Frontal cortex (tissue), 4 donors: ENCODE results near the gene RASSF4. TPM values are rescaled to one million over a fixed set of nuclear protein-coding genes. Genes with fewer than 3 reads are reported as not detected.
"Not testable (repeated sequence)": the region's sequence is repeated elsewhere in the genome, so short reads cannot be mapped to it uniquely, and the experiment has no call there.

Experiments used
- DNase-seq, 2 donors: peaks; one replicate each; pipeline ENCODE4 v3.0.0; 2012; ENCODE audit warnings: low spot score in 2 of 2
- FAIRE-seq: peaks from 2 replicates; lab custom pipeline; 2012; peaks lifted over from hg19 to GRCh38; lab: Jason Lieb, UNC
- total RNA-seq: library from RNA; depleted of rRNA; stranded (reverse); fragments of >200 nt; gene quantifications from one replicate; pipeline ENCODE4 v1.2.3, GENCODE V29; 2014
- donor health status: control.
- donor health status: control.
- donor health status: control.

Gene RASSF4
- total RNA-seq, 1 donor from 2014 or later, result 8.6 TPM

DNA sequence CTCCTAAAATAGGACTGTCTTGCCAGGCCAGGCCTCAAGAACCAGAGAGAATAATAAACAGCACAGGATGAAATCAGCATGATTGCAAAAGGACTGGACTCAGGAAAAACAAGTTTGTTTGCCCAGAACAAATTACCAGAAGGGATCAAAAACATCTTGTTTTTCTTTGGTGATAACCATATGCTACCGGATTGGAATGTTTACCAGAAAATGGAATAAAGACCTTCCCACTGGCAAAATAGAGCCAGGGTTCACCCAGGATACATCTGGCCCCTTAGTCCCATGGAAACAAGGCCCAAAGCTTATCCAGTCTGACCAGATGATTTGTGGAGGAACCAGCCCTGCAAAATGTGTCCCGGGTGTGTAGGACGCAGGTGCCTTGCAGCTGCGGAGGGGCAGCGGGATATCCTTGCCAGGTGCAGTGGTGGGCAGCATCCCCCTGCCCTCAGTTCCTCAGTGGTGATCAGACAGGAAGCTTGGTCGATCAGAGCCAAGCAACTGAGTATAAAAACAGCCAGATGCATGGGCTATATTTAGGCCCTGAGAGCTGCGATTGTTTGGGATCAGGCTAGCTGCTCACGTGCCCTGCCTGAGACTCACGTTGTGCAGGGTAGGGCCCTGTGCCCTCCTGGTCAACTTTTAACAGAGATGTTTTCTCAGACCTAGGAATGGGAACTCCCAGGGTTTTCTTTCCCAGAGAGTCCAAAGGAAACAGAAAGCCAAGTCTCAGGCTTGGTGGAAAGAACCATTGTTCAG, 36.5 kb downstream of the RASSF4 start:
- DNase-seq (no peak), FAIRE-seq (no peak)

DNA sequence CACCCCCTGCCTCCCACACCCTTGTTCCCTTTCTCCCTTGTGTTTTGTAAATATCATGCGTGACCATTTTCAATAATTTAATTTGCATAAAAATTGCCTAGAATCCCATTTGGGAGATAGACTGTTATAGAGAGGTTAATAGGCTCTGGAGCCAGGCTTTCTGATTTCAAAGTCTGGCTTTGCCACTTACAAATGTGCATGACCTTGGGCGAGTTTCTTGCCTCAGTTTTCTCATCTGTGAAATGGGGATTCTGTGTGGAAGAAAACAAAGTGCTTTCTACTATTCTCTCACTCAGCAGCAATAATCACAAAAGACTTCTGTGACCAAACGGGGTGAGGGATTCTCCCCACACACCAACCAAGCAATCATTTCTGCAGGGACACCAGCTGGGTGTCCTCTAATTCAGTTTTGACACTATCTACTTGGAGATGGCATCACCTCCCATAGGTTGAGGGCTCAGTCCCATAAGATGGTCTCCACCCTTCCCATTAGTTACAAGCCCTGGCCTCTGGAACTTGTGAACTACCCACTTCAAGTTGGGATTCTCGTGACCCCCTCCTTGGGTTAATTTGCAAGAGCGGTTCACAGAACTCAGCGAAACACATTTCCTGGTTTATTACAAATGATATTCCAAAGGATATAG, 37.6 kb downstream of the RASSF4 start:
- FAIRE-seq, result no peak
- DNase-seq, result no peak

DNA sequence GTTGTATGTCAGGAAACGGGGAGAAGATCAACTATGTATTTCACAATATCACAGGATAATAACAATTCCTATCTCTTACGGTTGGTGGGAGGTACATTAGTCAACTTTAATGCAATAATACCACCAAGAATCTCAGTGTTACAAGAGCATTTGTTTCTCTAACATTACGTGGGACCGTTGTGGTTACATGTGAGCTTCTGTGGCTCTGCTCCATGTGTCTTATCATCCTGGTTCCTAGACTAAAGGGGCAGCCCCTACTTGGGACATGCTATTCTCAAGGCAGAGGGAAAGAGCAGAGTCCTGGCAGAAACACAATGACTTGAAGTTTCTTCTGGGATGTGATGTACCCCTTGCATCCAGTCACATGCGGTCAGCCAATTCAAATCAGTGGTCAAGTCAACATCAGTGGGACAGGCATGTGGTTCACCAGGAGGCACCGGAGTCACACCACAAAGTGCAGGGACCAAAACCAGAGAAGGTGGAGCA, 38.6 kb downstream of the RASSF4 start:
- DNase-seq (no peak), FAIRE-seq (no peak)

DNA sequence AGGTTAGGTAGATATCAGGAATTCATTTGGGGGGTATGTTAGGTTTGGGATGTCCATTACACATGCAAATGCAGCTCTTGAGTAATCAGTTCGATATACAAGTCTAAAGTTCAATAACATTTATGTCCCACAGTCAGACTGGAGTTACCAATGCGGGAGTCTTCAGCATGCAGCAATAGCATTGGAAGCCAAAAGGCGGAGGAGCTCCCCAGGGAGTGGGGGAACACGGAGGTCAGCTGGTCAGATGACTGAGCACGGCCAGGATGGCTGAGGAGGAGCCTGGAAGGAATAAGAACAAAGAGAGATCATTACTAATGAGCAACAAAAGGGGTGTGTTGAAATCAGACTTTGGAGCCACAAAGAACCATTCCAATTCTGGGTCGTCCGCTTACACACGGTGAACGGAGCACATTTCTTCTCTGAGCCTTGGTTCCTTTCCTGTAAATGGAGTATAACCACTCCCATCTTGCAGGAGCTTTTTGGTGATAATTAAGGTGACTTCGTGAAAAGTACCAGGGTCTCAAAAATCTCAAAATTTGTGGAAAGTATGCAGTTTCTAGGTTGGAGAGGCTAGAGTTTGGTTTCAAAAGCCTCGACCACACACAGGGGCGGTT, 40.6 kb downstream of the RASSF4 start:
- DNase-seq (no peak), FAIRE-seq (no peak)

DNA sequence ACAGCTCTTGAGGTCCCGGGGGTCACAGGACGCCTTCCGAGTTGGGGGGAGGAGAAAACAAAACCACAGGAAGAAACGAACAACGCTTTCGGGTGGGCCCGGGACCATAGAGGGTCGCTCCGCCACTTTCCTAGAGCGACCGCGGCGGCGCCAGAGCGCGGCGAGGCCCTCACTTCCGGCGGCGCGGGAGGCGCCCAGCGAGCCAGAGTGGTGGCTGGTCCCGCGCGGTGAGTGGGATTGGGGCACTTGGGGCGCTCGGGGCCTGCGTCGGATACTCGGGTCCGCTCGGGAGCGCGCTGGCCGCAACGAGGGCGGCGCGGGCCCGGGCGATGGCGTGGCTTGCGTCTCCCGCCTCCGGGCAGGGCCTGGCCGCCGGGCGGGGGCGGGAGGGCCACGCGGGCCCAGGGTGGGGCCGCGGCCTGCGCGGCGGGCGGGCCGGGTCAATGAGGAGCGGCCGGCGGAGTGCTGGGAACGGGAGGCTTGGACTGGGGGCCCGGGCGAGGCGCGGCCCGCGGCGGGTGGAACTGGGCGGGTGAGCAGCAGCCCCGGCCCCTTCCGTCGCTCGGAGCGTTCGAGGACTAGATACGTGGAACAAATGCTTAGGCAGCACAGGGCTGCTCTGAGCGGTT, 41.3 kb downstream of the RASSF4 start, which contains the start of gene ZNF22:
ZNF22 (plus strand) TSS at position 172 of the 629 bp plus-strand sequence. CDS start 2,446 bp downstream, outside the sequence.
- DNase-seq (peak; percentile 76 to 83), FAIRE-seq (no peak)

GRCh38 chr10:45001381-45002148, 42.0 kb downstream of the RASSF4 start:
- no peak for FAIRE-seq

DNA sequence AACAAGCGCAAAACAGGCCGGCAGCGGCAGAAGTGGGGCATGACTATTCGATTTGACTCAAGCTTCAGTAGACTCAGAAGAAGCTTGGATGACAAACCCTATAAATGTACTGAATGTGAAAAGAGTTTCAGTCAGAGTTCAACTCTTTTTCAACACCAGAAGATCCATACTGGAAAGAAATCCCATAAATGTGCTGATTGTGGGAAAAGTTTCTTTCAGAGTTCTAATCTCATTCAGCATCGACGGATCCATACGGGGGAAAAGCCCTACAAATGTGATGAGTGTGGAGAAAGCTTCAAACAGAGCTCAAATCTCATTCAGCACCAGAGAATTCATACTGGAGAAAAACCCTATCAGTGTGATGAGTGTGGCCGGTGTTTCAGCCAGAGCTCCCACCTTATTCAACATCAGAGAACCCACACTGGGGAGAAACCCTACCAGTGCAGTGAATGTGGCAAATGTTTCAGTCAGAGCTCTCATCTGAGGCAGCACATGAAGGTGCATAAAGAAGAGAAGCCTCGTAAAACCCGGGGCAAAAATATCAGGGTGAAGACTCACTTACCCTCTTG, 43.9 kb downstream of the RASSF4 start:
- FAIRE-seq (no peak), DNase-seq (no peak)

More at GRCh38 chr10:45001381-45002148, 42.0 kb downstream of the RASSF4 start:
- DNase-seq, result peak in 1 of 2 donors; percentile 62

- FAIRE-seq, result no peak
Observed at GRCh38 chr10:45004661-45005060, 45.1 kb downstream of the RASSF4 start.

GRCh38 chr10:45005284-45005683, 45.7 kb downstream of the RASSF4 start:
- no peak for DNase-seq
- no peak for FAIRE-seq

More at GRCh38 chr10:45004661-45005060, 45.1 kb downstream of the RASSF4 start:
- DNase-seq, result no peak

- DNase-seq (no peak), FAIRE-seq (no peak)
Observed at GRCh38 chr10:45006276-45007030, 46.9 kb downstream of the RASSF4 start.

- peak; percentile 92 for FAIRE-seq
- peak; percentile 54 to 61 for DNase-seq
Observed at GRCh38 chr10:45008524-45009161, 49.0 kb downstream of the RASSF4 start.

GRCh38 chr10:45014557-45014956, 55.0 kb downstream of the RASSF4 start:
- not testable (repeated sequence) for DNase-seq, FAIRE-seq

GRCh38 chr10:45015590-45015989, 56.0 kb downstream of the RASSF4 start:
- no peak for FAIRE-seq
- DNase-seq, result no peak

DNA sequence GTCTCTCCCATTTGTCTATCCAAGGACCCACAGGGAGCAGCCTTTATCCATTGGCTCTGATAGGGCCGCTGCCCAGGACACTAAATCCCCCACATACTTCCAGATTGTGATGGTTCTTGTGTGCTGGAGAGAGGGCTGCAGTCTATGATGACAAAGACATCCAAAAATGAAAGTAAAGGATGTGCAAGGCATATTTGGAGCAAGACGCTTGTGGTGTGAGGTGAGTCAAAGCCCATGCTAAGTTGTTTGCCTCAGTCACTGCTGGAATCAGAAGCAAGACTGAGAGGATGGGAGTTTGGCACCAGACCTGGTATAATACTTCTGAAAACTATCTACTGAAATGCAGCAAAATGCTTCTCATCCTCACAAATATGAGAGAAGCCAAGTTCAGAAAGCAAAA, 63.8 kb downstream of the RASSF4 start:
- DNase-seq, result no peak
- FAIRE-seq, result no peak

DNA sequence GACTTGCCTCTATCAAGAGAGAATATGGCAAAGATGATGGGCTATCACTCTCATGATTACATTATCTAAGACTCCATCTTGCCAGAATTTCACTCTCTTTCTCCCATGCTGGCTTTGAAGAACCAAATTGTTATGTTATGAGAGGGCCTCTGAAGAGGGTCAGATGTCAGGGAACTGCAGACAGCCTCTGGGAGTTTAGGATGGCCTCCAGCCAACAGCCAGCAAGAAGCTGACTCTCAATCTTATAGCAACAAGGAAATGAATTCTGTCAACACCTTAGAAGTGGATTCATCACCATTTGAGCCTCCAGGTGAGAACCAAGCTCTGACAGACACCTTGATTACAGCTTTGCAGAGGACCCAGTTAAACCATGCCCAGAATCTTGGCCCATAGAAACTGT, 74.7 kb downstream of the RASSF4 start:
- no peak for FAIRE-seq
- no peak for DNase-seq

- DNase-seq (no peak), FAIRE-seq (no peak)
Observed at GRCh38 chr10:45035673-45036072, 76.1 kb downstream of the RASSF4 start.

- DNase-seq, result no peak
- no peak for FAIRE-seq
Observed at GRCh38 chr10:45040921-45041542, 81.4 kb downstream of the RASSF4 start.

DNA sequence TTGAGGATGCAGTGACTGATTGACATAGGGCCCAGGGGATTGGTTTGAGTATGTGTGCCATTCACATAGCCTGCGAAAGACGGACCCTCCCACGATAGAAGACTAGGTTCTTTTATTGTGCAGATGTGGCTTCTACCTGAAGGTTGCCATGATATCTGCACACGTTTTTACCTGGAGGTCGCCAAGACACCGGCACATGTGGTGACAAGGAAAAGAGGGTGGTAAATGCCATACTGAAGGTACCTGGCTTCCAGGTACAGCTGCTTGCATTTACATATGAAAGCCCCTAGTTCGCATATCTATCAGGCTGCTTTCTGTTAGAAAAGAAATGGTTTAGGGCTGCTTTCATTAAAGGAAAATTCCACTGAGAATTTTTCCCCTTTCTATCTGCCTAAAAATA, 84.7 kb downstream of the RASSF4 start:
- DNase-seq, result no peak
- FAIRE-seq, result no peak
